ENCODE results near the gene DMXL1.
"Not testable (repeated sequence)": the region's sequence is repeated elsewhere in the genome, so short reads cannot be mapped to it uniquely, and the experiment has no call there.

Gene DMXL1

DNA sequence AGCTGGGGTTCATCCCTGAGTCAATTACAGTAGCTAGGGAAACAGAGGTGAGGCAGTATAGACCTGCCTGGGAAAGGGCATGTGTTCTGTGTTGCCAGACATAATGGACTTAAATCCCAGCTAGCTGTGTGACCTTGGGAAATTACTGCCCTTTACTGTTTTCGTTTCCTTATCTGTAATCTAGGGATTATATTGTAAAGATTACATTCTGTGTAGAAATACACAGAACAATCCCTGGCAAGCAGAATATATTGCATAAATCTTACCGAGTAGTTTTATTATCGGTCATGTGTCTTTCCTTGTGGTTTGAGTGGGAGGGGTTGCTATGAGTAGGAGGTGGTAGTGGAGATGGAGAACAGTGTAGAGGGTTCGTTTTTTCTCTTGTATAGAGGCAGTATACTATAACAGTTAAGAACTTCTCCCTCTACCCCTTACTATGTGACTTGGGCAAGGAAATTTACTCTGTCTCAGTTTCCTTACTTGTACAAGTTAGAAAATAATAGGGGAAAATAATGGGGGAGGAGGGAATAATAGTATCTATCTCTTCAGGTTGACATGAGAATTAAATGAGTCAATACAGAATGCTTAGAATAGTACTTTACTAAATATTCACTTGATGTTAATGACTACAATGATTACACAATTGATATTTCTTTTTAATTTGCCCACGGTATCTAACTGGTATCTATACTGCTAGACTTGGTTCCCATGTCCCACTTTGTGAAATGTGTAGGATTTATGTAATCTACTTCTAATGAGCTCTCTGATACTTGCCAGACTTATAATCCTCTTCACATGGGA is 7.1 kb upstream of the DMXL1 start:
- DNase-seq (ENCODE audit: low read depth), result no peak

DNA sequence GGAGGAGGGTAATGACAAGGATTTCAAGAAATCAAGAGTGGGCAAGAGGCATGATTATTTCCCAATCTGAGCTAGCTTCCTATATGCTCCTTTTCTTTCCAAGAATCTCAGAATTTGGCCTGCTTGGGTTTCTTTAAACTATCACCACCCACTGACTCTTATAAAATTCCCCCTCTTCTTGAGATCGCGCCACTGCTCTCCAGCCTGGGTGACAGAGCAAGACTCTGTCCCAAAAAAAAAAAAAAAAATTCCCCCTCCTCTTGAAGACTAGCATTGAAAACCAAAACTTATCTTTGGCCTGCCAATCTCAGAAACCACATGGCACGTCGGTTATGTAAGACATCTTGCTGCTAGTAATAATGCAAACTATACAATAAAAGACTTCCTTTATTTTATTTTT is 3.4 kb upstream of the DMXL1 start:
- DNase-seq (ENCODE audit: low read depth), result no peak

DNA sequence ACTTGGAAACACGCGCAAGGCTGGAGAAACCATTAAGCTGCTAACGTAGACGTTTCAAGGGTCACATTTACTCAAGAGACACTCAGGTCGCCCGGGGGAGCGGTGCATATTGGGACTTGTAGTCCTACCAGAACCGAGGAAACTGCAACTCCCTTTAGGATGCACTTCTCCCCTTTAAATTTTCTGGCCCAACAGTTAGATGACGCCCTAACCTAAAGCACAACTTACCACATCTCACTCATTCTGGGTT is 384 bp upstream of the DMXL1 start:
- no peak for DNase-seq (ENCODE audit: low read depth)

DNA sequence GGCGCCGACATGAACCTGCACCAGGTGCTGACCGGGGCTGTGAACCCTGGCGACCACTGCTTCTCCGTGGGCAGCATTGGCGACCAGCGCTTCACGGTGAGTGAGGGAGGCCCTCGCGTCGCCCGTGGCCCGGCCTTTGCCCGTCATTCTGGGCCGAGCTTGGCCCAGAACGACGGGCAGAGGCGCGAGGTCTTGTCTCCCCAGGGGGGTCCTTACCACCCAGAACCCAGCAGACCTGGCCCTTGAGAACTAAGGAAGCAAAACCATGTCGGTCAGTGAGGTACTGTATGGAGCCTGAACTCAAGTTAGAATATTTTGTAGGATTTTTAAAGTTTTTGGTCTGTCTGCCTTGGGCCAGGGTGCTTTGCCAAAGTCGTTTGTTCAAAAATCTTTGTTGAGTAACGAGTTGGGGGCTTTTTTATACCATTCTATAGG is 691 bp downstream of the DMXL1 start:
- DNase-seq (ENCODE audit: low read depth), result no peak

DNA sequence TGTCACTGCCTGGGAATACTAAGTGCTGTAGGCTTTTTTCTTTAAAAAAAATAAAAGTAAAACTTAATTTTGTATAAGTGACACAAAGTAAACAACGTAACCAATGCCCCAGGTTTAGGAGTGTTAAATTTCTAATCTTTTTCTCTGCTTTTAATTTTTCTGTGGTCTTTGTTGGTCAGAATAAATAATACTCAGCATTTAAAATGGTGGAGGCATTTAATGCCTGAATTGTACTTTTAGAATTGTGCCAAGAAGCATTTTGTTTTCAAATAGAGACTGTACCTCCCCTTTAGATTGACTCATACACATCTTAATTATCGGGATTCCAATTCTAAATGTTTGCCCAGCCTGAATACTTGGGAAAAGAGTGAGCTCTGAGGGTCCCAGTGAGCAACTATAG is 1.6 kb downstream of the DMXL1 start:
- DNase-seq (ENCODE audit: low read depth), result no peak

DNA sequence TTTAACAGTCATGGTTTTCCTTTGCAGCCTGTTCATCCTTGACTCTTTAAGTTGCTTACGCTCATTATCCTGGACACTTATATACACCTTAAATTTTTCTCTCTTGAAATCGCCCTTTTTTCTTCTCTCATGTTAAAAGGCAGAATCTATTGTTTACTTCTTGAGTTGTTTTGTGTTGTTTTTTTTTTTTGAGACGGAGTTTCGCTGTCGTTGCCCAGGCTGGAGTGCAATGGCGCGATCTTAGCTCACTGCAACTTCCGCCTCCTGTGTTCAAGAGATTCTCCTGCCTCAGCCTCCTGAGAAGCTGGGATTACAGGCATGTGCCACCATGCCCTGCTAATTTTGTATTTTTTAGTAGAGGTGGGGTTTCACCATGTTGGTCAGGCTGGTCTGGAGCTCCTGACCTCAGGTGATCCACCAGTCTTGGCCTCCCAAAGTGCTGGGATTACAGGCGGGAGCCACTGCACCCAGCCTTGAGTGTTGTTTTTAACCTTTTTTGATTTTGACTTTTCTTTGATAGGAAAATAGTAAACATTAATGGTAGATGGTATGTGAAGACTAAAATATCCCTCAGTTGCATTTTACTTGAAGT is 3.0 kb downstream of the DMXL1 start:
- DNase-seq (ENCODE audit: low read depth), result not testable (repeated sequence)

DNA sequence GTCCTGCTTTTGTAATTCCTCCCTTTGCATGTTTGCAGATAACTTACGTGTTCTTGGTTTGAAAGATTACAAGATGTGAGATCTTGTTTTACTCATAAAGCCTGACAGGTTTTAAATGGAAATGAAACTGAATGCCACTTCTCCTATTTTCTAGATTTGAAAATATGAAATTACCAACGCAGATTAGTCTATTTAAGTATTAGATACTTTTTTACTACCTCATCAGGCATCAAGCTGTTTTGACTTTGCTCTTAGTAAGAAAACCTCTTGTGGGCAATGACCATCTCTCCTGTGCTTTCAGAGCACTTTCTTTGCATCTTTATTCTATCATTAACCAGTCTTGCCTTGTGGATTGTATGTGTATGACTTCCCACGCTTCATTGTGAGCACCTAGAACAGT is 3.5 kb downstream of the DMXL1 start:
- DNase-seq (ENCODE audit: low read depth), result no peak

DNA sequence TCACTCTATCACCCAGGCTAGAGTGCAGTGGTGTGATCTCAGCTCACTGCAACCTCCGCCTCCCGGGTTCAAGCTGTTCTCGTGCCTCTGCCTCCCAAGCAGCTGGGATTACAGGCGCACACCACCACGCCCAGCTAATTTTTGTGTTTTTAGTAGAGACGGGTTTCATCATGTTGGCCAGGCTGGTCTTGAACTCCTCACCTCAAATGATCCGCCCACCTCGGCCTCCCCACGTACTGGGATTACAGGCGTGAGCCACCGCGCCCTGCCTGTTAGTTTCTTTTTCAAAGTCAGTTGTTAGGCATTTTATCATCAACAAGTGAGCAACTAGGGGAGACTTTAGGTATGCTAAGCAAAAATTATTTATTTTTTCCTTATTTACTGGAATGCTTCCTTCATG is 4.4 kb downstream of the DMXL1 start:
- not testable (repeated sequence) for DNase-seq (ENCODE audit: low read depth)

DNA sequence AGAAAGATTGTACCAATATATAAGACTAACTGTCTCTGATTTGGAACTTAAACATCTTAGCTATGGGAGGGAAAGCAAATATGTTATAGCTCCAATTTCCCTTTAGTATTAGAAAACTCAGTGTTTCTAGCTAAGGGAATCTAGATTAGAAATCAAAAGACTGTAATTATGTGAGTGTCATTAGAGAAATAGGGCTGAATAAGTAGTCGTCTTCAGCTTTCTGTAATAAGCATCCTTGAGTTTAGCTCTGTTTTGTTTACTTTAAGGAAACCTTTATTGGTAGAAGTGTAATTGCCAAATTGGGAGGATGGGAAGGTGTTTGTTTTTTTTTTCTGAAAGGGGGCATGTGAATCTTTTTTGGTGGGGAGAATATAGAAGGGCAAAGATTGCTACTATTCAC is 5.2 kb downstream of the DMXL1 start:
- no peak for DNase-seq (ENCODE audit: low read depth)

DNA sequence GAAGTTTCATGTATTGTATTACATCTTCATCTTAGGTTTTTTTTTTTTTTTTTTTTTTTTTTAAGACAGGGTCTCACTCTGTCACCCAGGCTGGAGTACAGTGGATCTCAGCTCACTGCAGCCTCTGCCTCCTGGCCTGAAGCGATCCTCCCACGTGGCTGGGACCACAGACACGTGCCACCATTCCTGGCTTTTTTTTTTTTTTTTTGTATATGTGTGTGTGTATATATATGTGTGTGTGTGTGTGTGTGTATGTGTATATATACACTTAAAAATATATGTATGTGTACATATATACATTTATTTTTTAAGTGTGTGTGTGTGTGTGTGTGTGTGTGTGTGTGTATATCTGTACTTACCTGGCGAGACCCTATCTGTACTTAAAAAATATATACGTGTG is 6.6 kb downstream of the DMXL1 start:
- DNase-seq (ENCODE audit: low read depth), result no peak

DNA sequence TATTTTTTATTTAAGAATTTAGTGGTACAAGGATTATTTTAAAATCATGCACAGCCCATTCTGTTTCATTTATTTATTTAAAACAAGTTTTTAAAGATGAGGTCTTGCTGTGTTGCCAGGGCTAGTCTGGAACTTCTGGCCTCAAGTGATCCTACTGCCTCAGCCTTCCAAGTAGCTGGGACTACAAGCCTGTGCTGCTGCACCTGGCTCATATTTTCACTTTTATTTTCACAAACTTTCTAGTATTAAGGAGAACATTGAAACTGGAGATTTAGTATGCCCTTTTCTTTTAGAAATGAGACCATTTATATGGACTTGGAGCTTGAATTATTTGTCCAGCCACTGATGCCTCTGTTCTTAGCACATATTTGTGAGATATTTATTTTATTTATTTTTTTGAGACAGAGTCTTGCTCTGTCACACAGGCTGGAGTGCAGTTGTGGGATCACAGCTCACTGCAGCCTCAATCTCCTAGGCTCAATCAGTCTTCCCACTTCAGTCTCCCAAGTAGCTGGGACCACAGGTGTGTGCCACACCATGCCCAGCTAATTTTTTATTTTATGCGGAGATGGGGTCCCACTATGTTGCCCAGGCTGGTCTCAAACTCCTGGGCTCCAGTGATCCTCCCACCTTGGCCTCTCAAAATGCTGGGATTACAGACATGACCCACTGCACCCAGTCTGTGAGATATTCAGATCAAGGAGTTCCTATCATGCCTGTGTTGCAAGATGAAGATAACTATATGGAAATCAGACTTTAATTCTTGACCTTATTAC is 7.4 kb downstream of the DMXL1 start:
- DNase-seq (ENCODE audit: low read depth), result no peak

DNA sequence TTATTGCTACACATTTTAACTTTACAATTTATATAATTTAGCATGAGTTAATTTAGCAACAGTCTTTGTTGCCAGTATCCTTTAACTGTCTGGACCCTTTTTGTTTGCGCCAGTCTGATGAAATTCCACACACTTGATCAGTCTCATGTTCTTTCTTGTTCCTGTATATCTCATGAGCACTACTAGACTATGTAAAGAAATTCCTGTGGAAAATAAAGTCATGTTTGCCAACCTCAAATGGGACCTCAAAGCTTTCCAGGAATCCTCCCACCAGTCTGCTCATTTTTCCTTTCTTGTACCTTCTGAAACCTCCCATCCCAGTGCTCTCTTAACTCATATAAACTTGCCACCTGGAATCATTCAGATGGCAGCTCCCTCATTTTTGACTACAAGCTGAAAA is 8.0 kb downstream of the DMXL1 start:
- DNase-seq (ENCODE audit: low read depth), result no peak

DNA sequence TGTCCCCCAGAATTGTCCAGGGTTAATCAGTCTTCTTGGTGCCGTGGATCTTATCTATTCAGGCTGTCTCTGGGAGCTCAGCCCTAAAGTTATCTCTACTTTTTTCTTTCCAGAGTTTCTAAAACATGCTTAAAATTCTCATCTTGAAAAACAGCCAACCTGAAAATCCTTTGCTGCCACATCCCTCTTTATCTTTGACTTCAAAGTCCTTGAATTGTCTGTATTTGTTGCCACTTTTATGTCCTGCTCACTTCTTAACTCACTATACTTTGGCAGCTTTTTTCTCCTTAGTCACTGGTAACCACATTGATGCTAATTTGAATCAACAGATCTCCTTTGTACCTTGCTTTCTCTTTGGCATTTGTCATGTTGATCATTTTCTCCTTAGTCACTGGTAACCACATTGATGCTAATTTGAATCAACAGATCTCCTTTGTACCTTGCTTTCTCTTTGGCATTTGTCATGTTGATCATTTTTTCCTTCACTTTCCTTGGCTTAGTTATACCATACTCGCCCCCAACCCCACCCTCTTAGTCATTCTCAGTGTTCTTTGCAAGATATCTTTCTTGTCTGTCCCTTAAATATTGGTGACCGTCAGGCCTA is 8.5 kb downstream of the DMXL1 start:
- peak; percentile 36 for DNase-seq (ENCODE audit: low read depth)

DNA sequence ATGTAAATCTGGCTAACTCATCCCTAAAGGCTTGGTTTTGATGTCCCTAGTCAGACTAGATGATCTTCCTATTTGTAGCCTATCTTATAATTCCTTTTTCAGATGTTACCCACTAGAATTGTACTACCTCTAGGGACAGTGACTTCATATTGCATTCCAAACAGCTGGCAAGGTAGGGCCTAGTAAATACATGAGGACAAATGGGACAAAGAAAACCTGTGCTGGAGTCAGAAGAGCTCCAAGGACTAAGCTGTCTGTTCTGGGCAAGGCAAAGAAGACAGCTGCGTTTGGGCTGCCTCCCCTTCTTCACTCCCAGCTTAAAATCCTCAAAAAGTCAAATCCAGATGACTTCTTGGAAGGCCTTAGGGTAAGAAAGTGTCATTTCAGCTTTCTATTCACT is 10.0 kb downstream of the DMXL1 start:
- no peak for DNase-seq (ENCODE audit: low read depth)

DNA sequence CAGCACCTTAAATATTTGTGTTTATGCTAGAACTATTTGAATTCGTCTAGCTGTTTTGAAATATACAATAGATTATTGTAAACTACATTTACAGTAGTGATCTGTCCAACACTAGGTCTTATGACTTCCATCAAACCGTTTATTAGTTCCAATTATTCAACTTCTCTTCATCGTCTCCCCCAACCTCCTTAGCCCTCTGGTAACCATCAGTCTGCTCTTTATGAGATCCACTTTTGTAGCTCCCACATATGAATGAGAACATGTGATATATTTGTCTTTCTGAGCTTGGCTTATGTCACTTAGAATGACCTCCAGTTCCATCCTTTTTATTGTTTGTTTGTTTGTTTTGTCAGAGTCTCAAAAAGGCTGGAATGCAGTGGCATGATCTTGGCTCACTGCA is 11.8 kb downstream of the DMXL1 start:
- DNase-seq (ENCODE audit: low read depth), result no peak

DNA sequence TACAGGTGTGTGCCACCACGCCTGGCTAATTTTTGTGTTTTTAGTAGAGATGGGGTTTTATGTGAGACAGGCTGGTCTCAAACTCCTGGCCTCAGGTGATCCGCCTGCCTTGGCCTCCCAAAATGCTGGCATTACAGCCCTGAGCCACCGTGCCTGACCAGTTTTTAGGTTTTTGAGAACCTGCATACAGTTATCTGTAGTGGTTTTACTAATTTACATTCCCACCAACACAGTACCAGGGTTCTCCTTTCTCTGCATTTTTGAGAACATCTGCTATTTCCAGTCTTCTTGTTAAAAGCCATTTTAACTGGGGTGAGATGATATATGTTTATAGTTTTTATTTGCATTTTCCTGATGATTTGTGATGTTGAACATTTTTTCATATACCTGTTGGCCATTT is 12.8 kb downstream of the DMXL1 start:
- no peak for DNase-seq (ENCODE audit: low read depth)

DNA sequence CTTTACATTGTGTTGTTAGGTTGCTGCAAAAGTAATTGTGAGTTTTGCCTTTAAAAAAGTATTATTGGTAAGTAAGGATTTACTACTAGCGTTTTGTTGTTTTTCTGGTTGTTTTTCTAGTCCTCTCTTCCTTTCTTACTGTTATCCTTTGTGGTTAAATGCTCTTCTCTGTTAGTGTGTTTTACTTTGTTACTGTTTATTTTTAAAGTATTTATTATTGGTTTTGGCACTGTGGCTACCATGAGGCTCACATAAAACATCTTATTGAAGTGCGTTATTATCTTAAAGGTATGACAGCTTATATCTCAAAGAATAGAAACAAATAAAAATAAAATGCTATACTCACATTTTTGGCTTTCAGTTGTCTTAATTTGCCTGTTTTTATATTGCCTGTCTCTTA is 17.6 kb downstream of the DMXL1 start:
- DNase-seq (ENCODE audit: low read depth), result no peak

DNA sequence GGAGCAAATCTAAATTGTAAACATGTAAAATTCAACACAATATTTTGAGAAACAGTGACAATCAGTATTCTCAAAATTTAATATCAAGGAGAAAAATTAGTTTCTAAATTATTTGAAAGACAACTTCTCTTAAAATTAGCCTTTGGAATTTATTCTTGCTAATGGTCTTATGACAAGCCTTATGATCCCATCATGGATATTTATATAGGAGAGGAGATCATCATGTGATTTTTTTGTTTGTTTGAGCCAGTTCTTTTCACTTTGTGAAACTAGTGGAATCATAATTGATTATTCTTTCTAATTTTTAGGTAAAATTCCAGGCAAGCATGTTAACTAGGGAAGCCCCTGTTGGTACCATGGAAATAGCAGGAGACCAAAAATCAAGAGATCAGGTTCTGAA is 24.7 kb downstream of the DMXL1 start:
- DNase-seq (ENCODE audit: low read depth), result no peak

DNA sequence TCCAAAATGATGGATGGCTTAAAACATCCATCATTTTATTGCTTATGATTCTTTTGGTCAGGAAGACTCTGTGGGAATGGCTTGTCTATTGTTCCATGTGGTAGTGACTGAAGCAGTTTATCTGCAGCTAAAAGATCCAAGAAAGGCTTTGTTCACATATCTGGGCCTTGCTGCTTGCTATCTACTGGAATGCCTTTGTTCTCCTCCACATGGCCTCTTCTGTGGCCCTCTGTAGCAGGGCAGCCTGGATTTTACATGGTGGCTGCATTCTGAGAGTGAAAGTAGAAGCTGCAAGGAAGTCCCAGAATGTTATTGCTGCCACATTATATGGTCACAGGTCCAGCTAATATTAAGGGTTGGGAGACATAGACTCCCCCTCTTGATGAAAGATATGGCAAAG is 35.1 kb downstream of the DMXL1 start:
- DNase-seq (ENCODE audit: low read depth), result no peak

DNA sequence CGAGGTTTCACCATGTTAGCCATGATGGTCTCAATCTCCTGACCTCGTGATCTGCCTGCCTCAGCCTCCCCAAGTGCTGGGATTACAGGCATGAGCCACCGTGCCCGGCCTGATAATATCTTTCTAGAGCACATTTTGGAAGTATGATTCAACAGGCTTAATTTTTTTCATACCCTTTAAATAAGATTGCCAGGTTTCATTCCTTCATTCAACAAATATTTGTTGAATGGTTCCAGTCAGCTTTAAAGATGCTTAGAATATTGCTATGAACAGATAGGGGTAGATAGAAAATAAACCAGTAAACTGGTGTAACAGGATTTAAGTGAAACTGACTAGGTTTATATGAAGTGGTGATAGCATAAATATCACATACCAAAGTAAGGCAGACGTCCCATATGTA is 41.3 kb downstream of the DMXL1 start:
- no peak for DNase-seq (ENCODE audit: low read depth)

DNA sequence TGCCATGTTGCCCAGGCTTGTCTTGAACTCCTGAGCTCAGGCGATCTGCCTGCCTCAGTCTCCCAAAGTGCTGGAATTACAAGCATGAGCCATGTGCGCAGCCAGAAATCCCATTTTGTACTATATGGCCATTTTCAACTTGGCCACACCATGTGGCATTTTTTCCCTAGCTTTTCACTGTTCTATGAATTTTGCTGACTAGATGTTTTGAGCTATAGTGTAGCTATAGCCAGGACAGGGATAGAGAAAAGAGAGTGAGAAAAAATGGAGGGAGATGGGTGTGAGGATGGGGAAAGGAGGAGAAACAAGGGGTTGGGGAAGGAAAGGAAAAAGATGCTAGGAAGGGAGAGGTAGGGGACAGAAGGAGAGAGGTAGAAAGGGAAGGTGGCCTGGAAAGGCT is 46.4 kb downstream of the DMXL1 start:
- no peak for DNase-seq (ENCODE audit: low read depth)

DNA sequence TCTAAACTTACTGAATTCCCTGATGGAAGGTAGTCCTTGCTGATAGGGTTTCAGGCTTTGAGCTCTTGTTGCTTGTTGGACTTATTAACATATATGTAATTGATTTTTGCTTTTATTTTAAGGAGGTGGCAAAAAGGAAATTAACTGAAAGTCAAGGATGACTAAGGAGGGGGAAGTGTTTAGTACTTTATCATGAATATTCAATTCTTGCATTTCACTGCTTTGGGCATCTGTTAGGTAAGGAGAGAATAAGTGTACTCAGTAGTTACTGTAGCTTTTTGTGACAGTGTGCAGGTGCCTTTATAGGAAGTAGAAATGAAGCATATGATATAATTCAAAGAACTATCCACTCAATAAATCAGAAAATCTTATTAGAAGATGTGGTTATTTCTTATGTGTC is 47.1 kb downstream of the DMXL1 start:
- no peak for DNase-seq (ENCODE audit: low read depth)

DNA sequence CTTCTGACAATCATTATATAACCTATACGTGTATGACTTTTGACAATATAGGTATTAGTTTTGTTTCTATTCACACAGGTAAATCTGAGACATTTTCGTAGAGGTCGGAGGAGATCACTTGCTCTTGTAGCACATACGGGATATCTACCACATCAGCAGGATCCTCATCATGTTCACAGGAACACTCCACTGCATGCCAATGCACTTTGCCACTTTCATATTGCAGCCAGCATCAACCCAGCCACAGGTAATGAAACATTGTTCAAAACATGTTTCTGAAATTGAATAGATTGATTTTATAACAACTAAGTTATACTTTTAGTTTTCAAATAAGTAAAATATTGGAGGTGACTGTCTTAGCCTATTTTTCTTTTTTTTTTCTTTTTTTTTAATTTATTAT is 50.0 kb downstream of the DMXL1 start:
- DNase-seq (ENCODE audit: low read depth), result no peak
